ENCODE results near the gene CD3G. TPM values are rescaled to one million over a fixed set of nuclear protein-coding genes. Genes with fewer than 3 reads are reported as not detected.
"Not testable (repeated sequence)": the region's sequence is repeated elsewhere in the genome, so short reads cannot be mapped to it uniquely, and the experiment has no call there.

CD3G gene
- total RNA-seq, 1 experiment from 2014 or later, result not detected

DNA sequence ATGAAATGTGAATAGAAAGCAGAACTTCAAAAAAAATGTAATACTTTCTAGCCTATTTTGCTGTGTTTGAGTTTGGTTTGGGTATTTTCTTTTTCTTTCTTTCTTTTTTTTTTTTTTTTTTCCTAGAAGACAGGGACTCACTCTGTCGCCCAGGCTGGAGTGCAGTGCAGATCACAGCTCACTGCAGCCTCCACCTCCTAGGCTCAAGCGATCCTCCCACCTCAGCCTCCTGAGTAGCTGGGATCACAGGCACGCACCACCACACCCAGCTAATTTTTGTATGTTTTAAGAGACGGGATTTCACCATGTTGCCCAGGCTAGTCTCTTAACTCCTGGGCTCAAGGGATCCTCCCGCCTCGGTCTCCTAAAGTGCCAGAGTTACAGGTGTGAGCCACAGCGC, 58.5 kb downstream of the CD3G start:
- DNase-seq (ENCODE audit: low read depth, low spot score); in situ Hi-C loops (cut with HindIII; ENCODE audit: low pct_unique_long_range_greater_than_20kb, low sequenced_read_pairs): not testable (repeated sequence)

Small RNA genes within 50 kb of the gene (small RNA-seq; reads per million reads assigned to genes)
- gene AP001582.1, result 0 reads per million in 2 experiments

Other genes starting within 250 kb of the CD3G start
- gene SCN4B, start 191.5 kb upstream of the CD3G start, total RNA-seq (2014; rRNA removed; shearing (Covaris generic)), result not detected in 2 replicates
- not detected in 2 replicates for gene SCN2B, start 167.7 kb upstream of the CD3G start, total RNA-seq (2014; rRNA removed; shearing (Covaris generic))
- gene JAML, start 119.3 kb upstream of the CD3G start, total RNA-seq (2014; rRNA removed; shearing (Covaris generic)), result not detected in 2 replicates
- not detected in 2 replicates for gene MPZL3, start 92.0 kb upstream of the CD3G start, total RNA-seq (2014; rRNA removed; shearing (Covaris generic))
- 0.53 TPM in 1 of 2 replicates, not detected in the other for gene MPZL2, start 80.0 kb upstream of the CD3G start, total RNA-seq (2014; rRNA removed; shearing (Covaris generic))
- not detected in 2 replicates for gene CD3E, start 39.6 kb upstream of the CD3G start, total RNA-seq (2014; rRNA removed; shearing (Covaris generic))
- not detected in 2 replicates for gene CD3D, start 1.6 kb upstream of the CD3G start, total RNA-seq (2014; rRNA removed; shearing (Covaris generic))
- 45.4 and 51.1 TPM in 2 replicates for gene UBE4A, start 15.3 kb downstream of the CD3G start, total RNA-seq (2014; rRNA removed; shearing (Covaris generic))
- gene ATP5MG, start 57.3 kb downstream of the CD3G start, total RNA-seq (2014; rRNA removed; shearing (Covaris generic)), result 138 and 155 TPM in 2 replicates
- 10.6 and 11.0 TPM in 2 replicates for gene KMT2A, start 92.1 kb downstream of the CD3G start, total RNA-seq (2014; rRNA removed; shearing (Covaris generic))
- gene TTC36, start 183.1 kb downstream of the CD3G start, total RNA-seq (2014; rRNA removed; shearing (Covaris generic)), result not detected in 2 replicates
- 0.45 TPM in 1 of 2 replicates, not detected in the other for gene TMEM25, start 186.8 kb downstream of the CD3G start, total RNA-seq (2014; rRNA removed; shearing (Covaris generic))
- 7.0 and 7.3 TPM in 2 replicates for gene IFT46, start 221.6 kb downstream of the CD3G start, total RNA-seq (2014; rRNA removed; shearing (Covaris generic))
- gene ARCN1, start 228.1 kb downstream of the CD3G start, total RNA-seq (2014; rRNA removed; shearing (Covaris generic)), result 93.3 and 98.3 TPM in 2 replicates

Measured in SK-MEL-5 (cell line).